ENCODE results near the gene RGPD5.
"Not testable (repeated sequence)": the region's sequence is repeated elsewhere in the genome, so short reads cannot be mapped to it uniquely, and the experiment has no call there.

DNA sequence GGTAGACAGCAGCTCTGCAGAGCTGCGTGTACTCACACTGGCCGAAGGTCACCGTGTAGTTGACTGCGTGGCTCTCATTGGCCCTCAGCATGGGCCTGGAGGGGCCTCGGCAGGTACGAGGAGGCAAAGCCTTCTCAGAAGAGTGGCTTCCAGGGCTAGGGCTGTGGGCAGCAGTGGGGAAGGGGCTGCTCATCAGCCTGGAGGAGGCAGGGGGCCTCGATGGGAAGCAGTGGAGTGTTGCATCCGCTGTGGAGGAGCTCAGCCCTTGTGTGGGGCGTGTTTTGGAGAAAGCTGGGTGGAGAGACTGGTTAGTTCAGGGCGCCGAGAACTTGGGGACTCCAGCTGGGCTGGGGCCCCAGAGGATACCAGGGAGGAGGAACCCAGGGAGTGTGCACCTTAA lies 28.0 kb upstream of the RGPD5 start:
- TF ChIP-seq CTCF, EP300, POLR2A, POLR2AphosphoS5 (IDR thresholded peaks at IDR 0.05): not testable (repeated sequence)

Measured in gastroesophageal sphincter (tissue), 3 donors.